A549 (cell line): Measurements from ENCODE around the gene MACF1. TPM values are rescaled to one million over a fixed set of nuclear protein-coding genes. Genes with fewer than 3 reads are reported as not detected.

ENCODE experiments used
- ATAC-seq, 2 experiments: fragments of 200-7000 bp in 1 of 2; fragments of >200 bp in 1 of 2; cut with Nextera tagmentation in 1 of 2; cut with Tn5 transposase in 1 of 2; 3 replicates each; pipeline versions ENCODE4 v1.8.0 to v1.9.1; 2018 to 2020; ENCODE audit warnings: mild to moderate bottlenecking in 1 of 2, moderate library complexity in 1 of 2
- CTCF ChIA-PET: fragments of 300-600 bp; sonication (Branson Sonifier 250); formaldehyde crosslinking; extraction: SDS; loops from one replicate; lab custom pipeline; 2021; ENCODE audit warnings: antibody characterized with exemption, inconsistent platforms; lab: Yijun Ruan, JAX
- POLR2A ChIA-PET: fragments of 350-600 bp; formaldehyde crosslinking; extraction: SDS; loops from one replicate; lab custom pipeline; 2021; ENCODE audit warnings: antibody characterized with exemption, inconsistent platforms; lab: Yijun Ruan, JAX
- DNase-seq, 2 experiments: peaks; one replicate each; pipeline versions ENCODE4 v3.0.0 to v3.0.0-alpha.2; 2011 to 2016; ENCODE audit warnings: low read depth in 1 of 2, low spot score in 1 of 2
- FAIRE-seq: peaks from 2 replicates; lab custom pipeline; 2011; peaks lifted over from hg19 to GRCh38; lab: Jason Lieb, UNC
- H3K27ac ChIP-seq, 2 experiments: fragments of >200 bp; sonication (Bioruptor Twin); formaldehyde crosslinking; 3 replicates each; pipeline ENCODE4 v1.5.1; 2016 to 2017
- H3K4me1 ChIP-seq: fragments of >200 bp; sonication (Bioruptor Twin); formaldehyde crosslinking; 3 replicates; pipeline ENCODE4 v1.6.1; 2016
- H3K4me2 ChIP-seq: fragments of >200 bp; sonication (Bioruptor Twin); formaldehyde crosslinking; 3 replicates; pipeline ENCODE4 v1.6.1; 2016
- H3K4me3 ChIP-seq: fragments of >200 bp; sonication (Bioruptor Twin); formaldehyde crosslinking; 3 replicates; pipeline ENCODE4 v1.5.1; 2016
- H3K9me3 ChIP-seq: fragments of >200 bp; sonication (Bioruptor Twin); formaldehyde crosslinking; 3 replicates; pipeline ENCODE4 v1.6.1; 2016
- ATOH8 ChIP-seq: fragments of 250-450 bp; sonication (Bioruptor Pico); IDR thresholded peaks from 2 replicates; pipeline ENCODE4 v1.5.0; 2020; ENCODE audit warnings: low read depth, mild to moderate bottlenecking, moderate library complexity
- BCL3 ChIP-seq: fragments of >200 bp; sonication (Bioruptor Twin); formaldehyde crosslinking; IDR thresholded peaks from 3 replicates; pipeline ENCODE4 v1.6.1; 2016
- CHD2 ChIP-seq: fragments of 150-350 bp; IDR thresholded peaks from 2 replicates; pipeline ENCODE4 v1.6.1; 2014; ENCODE audit warnings: low read length; ENCODE audit not compliant: partially characterized antibody
- CHD4 ChIP-seq: fragments of 200-600 bp; sonication (generic); IDR thresholded peaks from 2 replicates; pipeline ENCODE4 v1.6.1; 2016; ENCODE audit warnings: antibody characterized with exemption, mild to moderate bottlenecking, borderline replicate concordance
- E2F6 ChIP-seq: IDR thresholded peaks from 2 replicates; pipeline ENCODE4 v1.6.1; 2012; ENCODE audit warnings: low read depth, borderline replicate concordance
- FOSL2 ChIP-seq, 2 experiments: fragments of 450-650 bp in 1 of 2; fragments of >200 bp in 1 of 2; sonication (Bioruptor Twin) in 1 of 2; formaldehyde crosslinking; IDR thresholded peaks; 2 replicates each; pipeline versions ENCODE4 v1.5.0 to v1.6.1; 2016 to 2020; ENCODE audit warnings: mild to moderate bottlenecking in 1 of 2, moderate library complexity in 1 of 2
- GATA3 ChIP-seq: IDR thresholded peaks from 2 replicates; pipeline ENCODE4 v1.6.1; 2012; ENCODE audit warnings: borderline replicate concordance
- HDAC2 ChIP-seq: fragments of 200-600 bp; sonication (generic); IDR thresholded peaks from 2 replicates; pipeline ENCODE4 v1.6.1; 2016
- JUN ChIP-seq, 2 experiments: fragments of >200 bp; sonication (Bioruptor Twin); formaldehyde crosslinking; IDR thresholded peaks; 2 replicates in 1 of 2; 3 replicates in 1 of 2; pipeline ENCODE4 v1.6.1; 2016 to 2017
- KDM1A ChIP-seq: fragments of 200-600 bp; sonication (generic); IDR thresholded peaks from 2 replicates; pipeline ENCODE4 v1.6.1; 2016; ENCODE audit warnings: low read depth, mild to moderate bottlenecking
- MAFK ChIP-seq: fragments of 450-650 bp; IDR thresholded peaks from 2 replicates; pipeline ENCODE4 v1.6.1; 2014; ENCODE audit not compliant: partially characterized antibody
- NPAS2 ChIP-seq: fragments of 250-450 bp; sonication (Bioruptor Pico); IDR thresholded peaks from 2 replicates; pipeline ENCODE4 v1.8.0; 2022; ENCODE audit warnings: mild to moderate bottlenecking, moderate library complexity, borderline replicate concordance
- PBX3 ChIP-seq: IDR thresholded peaks from 2 replicates; pipeline ENCODE4 v1.6.1; 2012
- PHF8 ChIP-seq: fragments of 200-600 bp; sonication (generic); IDR thresholded peaks from 2 replicates; pipeline ENCODE4 v1.6.1; 2016; ENCODE audit warnings: low read depth, mild to moderate bottlenecking, antibody characterized with exemption, moderate library complexity, borderline replicate concordance
- POLR2AphosphoS2 ChIP-seq: conservative IDR thresholded peaks from 2 replicates; pipeline ENCODE4 v1.6.1; 2012; ENCODE audit warnings: low read length, improper control_type of control experiment, inconsistent platforms
- RARB ChIP-seq: fragments of 250-450 bp; sonication (Bioruptor Pico); IDR thresholded peaks from 2 replicates; pipeline ENCODE4 v1.8.0; 2021; ENCODE audit warnings: mild to moderate bottlenecking, moderate library complexity
- RCOR1 ChIP-seq: fragments of 150-350 bp; IDR thresholded peaks from 2 replicates; pipeline ENCODE4 v1.6.1; 2014; ENCODE audit warnings: antibody characterized with exemption, low read length, low read depth
- SREBF2 ChIP-seq: fragments of 450-650 bp; IDR thresholded peaks from 2 replicates; pipeline ENCODE4 v1.6.1; 2014; ENCODE audit warnings: mild to moderate bottlenecking, moderate library complexity
- TFCP2L1 ChIP-seq: fragments of 250-450 bp; sonication (Bioruptor Pico); IDR thresholded peaks from 2 replicates; pipeline ENCODE4 v1.5.0; 2021; ENCODE audit warnings: mild to moderate bottlenecking
- WGBS: methylation state at CpG from one replicate; pipeline ENCODE4 v1.1.6; 2017; ENCODE audit errors: missing lambda C conversion rate; 5-methylcytosine and 5-hydroxymethylcytosine counted together
- polyA plus RNA-seq, 4 experiments: library from polyadenylated mRNA; depleted of rRNA in 3 of 4; stranded (reverse); fragments of >200 nt; fragmentation: RNase III in 1 of 4; extraction: RNeasy Plus Mini Kit Qiagen cat#74134 plus additional on column Dnase treatment in 1 of 4; gene quantifications; 2 replicates in 3 of 4; 3 replicates in 1 of 4; pipeline ENCODE4 v1.2.3, GENCODE V29; 2011 to 2017
- TF ChIP-seq, protein P1 (sequence below): fragments of 200-600 bp; sonication (generic); IDR thresholded peaks from 2 replicates; pipeline ENCODE4 v1.6.1; 2016; ENCODE audit warnings: antibody characterized with exemption, mild to moderate bottlenecking, moderate library complexity
- TF ChIP-seq, protein P2 (sequence below): fragments of 250-450 bp; sonication (Bioruptor Pico); IDR thresholded peaks from 2 replicates; pipeline ENCODE4 v1.5.0; 2021; ENCODE audit warnings: mild to moderate bottlenecking, moderate library complexity, borderline replicate concordance

MACF1 gene
- polyA plus RNA-seq, 2 of the 4 experiments (the other 2 are of a cell fraction): 45.7 to 64.2 TPM

- H3K4me3 ChIP-seq: no peak overlapping the region
- no peaks in the 10 kb centered on the region for H3K4me1 ChIP-seq
- H3K9me3 ChIP-seq: no peaks in the 10 kb centered on the region
- DNase-seq (no peak), ATAC-seq (no peak), FAIRE-seq (no peak)
- TF ChIP-seq BCL3 (no peak), RARB (CRISPR knock-in tag) (no peak), JUN (IDR thresholded peaks at IDR 0.05) (no peak), MAFK (no peak), FOSL2 (IDR thresholded peaks at IDR 0.05) (no peak), FOSL2 (CRISPR knock-in tag; IDR thresholded peaks at IDR 0.05) (no peak), POLR2AphosphoS2 (no peak), CHD2 (no peak), E2F6 (no peak), GATA3 (no peak), TFCP2L1 (CRISPR knock-in tag) (no peak), HDAC2 (no peak), PHF8 (no peak)
- TF ChIP-seq, protein P1, sequence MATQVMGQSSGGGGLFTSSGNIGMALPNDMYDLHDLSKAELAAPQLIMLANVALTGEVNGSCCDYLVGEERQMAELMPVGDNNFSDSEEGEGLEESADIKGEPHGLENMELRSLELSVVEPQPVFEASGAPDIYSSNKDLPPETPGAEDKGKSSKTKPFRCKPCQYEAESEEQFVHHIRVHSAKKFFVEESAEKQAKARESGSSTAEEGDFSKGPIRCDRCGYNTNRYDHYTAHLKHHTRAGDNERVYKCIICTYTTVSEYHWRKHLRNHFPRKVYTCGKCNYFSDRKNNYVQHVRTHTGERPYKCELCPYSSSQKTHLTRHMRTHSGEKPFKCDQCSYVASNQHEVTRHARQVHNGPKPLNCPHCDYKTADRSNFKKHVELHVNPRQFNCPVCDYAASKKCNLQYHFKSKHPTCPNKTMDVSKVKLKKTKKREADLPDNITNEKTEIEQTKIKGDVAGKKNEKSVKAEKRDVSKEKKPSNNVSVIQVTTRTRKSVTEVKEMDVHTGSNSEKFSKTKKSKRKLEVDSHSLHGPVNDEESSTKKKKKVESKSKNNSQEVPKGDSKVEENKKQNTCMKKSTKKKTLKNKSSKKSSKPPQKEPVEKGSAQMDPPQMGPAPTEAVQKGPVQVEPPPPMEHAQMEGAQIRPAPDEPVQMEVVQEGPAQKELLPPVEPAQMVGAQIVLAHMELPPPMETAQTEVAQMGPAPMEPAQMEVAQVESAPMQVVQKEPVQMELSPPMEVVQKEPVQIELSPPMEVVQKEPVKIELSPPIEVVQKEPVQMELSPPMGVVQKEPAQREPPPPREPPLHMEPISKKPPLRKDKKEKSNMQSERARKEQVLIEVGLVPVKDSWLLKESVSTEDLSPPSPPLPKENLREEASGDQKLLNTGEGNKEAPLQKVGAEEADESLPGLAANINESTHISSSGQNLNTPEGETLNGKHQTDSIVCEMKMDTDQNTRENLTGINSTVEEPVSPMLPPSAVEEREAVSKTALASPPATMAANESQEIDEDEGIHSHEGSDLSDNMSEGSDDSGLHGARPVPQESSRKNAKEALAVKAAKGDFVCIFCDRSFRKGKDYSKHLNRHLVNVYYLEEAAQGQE: no peak
- TF ChIP-seq, protein P2, sequence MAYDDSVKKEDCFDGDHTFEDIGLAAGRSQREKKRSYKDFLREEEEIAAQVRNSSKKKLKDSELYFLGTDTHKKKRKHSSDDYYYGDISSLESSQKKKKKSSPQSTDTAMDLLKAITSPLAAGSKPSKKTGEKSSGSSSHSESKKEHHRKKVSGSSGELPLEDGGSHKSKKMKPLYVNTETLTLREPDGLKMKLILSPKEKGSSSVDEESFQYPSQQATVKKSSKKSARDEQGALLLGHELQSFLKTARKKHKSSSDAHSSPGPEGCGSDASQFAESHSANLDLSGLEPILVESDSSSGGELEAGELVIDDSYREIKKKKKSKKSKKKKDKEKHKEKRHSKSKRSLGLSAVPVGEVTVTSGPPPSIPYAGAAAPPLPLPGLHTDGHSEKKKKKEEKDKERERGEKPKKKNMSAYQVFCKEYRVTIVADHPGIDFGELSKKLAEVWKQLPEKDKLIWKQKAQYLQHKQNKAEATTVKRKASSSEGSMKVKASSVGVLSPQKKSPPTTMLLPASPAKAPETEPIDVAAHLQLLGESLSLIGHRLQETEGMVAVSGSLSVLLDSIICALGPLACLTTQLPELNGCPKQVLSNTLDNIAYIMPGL (CRISPR knock-in tag): no peak
- no peak overlapping the region for H3K27ac ChIP-seq
- H3K4me2 ChIP-seq: no peak overlapping the region
- POLR2A ChIA-PET: no interaction called here
- CTCF ChIA-PET: no interaction called here
- 84% methylated on average over 2 of the region's 2 CpGs for WGBS
Measured at GRCh38 chr1:39363267-39363666, 158.8 kb downstream of the MACF1 start.

GRCh38 chr1:39368045-39368444, 163.6 kb downstream of the MACF1 start:
- WGBS: 100% methylated on average over 1 of the region's 1 CpG
- no peak overlapping the region for H3K27ac ChIP-seq
- no peak for FAIRE-seq
- ChIA-PET CTCF (interaction anchor here (1.0 to 1.7 kb wide), 3 partner anchors 11 to 269 kb away, joined by 3 to 10 read pairs (median 3); no protein-coding TSS in a partner anchor), POLR2A (interaction anchor here (0.6 kb wide), 1 partner anchor 22 kb away, joined by 5 read pairs; no protein-coding TSS in a partner anchor)
- no peaks in the 10 kb centered on the region for H3K4me1 ChIP-seq
- H3K4me2 ChIP-seq: no peak overlapping the region
- no peak overlapping the region for H3K4me3 ChIP-seq
- DNase-seq: no peak
- H3K9me3 ChIP-seq: no peaks in the 10 kb centered on the region
- ATAC-seq: no peak
- TF ChIP-seq CHD4 (no peak), RCOR1 (no peak), RARB (CRISPR knock-in tag) (no peak), HDAC2 (no peak), ATOH8 (CRISPR knock-in tag) (no peak), KDM1A (no peak), PBX3 (no peak), TFCP2L1 (CRISPR knock-in tag) (no peak), E2F6 (no peak), FOSL2 (IDR thresholded peaks at IDR 0.05) (no peak), FOSL2 (CRISPR knock-in tag; IDR thresholded peaks at IDR 0.05) (no peak), NPAS2 (CRISPR knock-in tag) (no peak), GATA3 (no peak), SREBF2 (no peak)
- TF ChIP-seq, protein P2 (CRISPR knock-in tag): no peak
